ENCODE results near the gene ARHGAP24. TPM values are rescaled to one million over a fixed set of nuclear protein-coding genes. Genes with fewer than 3 reads are reported as not detected.

ARHGAP24 gene
- total RNA-seq, 2 experiments from 2014 or later: 0.30 to 0.53 TPM

GRCh38 chr4:85696661-85697060 is 221.7 kb downstream of the ARHGAP24 start:
- Mint-ChIP-seq H3K27me3 (no peaks in the 10 kb centered on the region), H3K27ac (no peak overlapping the region), H3K4me1 (ENCODE audit: low read depth) (no peaks in the 10 kb centered on the region), H3K9me3 (peaks cover 3% of the 10 kb centered on the region), H3K4me3 (no peak overlapping the region), H3K36me3 (ENCODE audit: low read depth) (no peaks in the 10 kb centered on the region)
- ChIA-PET POLR2A (no interaction called here), CTCF (no interaction called here)
- H3K4me1 ChIP-seq (ENCODE audit: insufficient read depth, low read length): no peaks in the 10 kb centered on the region
- DNase-seq: no peak
- no peaks in the 10 kb centered on the region for H3K36me3 ChIP-seq (ENCODE audit: insufficient read depth, low read length)
- ATAC-seq (ENCODE audit: poor library complexity): no peak
- peaks cover 0 to 7% of the 10 kb centered on the region in 2 experiments for H3K9me3 ChIP-seq (ENCODE audit: control insufficient read depth in 1 of 2, insufficient read depth in 1 of 2, low read length in 2 of 2)
- H3K27me3 ChIP-seq (ENCODE audit: control insufficient read depth in 1 of 2, insufficient read depth in 2 of 2, low read length in 2 of 2): no peaks in the 10 kb centered on the region
- intact Hi-C loops (cut with DNase I, micrococcal nuclease): no loop called here
- no peak overlapping the region for H3K27ac ChIP-seq (ENCODE audit: low read depth in 1 of 2, low read length in 2 of 2)
- no peak for TF ChIP-seq CTCF (IDR thresholded peaks at IDR 0.05)
- H3K4me3 ChIP-seq (ENCODE audit: low read length): no peak overlapping the region

DNA sequence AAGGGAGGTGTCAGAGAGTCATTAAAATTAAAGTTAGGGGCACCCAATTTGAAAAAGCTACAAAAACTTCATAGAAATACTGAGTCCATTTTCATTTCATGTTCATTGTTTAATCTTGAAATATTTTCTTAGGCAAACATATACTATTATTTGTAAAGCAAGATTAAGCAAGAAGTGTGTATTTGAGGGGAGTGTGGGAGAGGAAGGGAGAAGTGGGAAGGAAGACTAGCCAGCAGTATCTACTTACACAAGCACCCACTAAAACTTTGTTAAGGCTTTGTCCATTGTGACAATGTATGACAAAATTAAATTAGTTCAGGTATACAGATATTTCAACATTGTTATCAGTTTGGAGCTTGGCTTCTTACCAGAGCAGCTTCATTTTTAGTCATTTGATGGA is 222.9 kb downstream of the ARHGAP24 start:
- no peaks in the 10 kb centered on the region for H3K36me3 Mint-ChIP-seq (ENCODE audit: low read depth)
- H3K4me1 ChIP-seq (ENCODE audit: insufficient read depth, low read length): no peaks in the 10 kb centered on the region
- no peaks in the 10 kb centered on the region for H3K27me3 Mint-ChIP-seq
- peaks cover 0 to 7% of the 10 kb centered on the region in 2 experiments for H3K9me3 ChIP-seq (ENCODE audit: control insufficient read depth in 1 of 2, insufficient read depth in 1 of 2, low read length in 2 of 2)
- no peaks in the 10 kb centered on the region for H3K4me1 Mint-ChIP-seq (ENCODE audit: low read depth)
- no peak overlapping the region for H3K27ac Mint-ChIP-seq
- no peaks in the 10 kb centered on the region for H3K36me3 ChIP-seq (ENCODE audit: insufficient read depth, low read length)
- ATAC-seq (ENCODE audit: poor library complexity): no peak
- no peak for TF ChIP-seq CTCF (IDR thresholded peaks at IDR 0.05)
- peaks cover 3% of the 10 kb centered on the region for H3K9me3 Mint-ChIP-seq
- no peak overlapping the region for H3K27ac ChIP-seq (ENCODE audit: low read depth in 1 of 2, low read length in 2 of 2)
- no peaks in the 10 kb centered on the region for H3K27me3 ChIP-seq (ENCODE audit: control insufficient read depth in 1 of 2, insufficient read depth in 2 of 2, low read length in 2 of 2)
- CTCF ChIA-PET: no interaction called here
- intact Hi-C loops (cut with DNase I, micrococcal nuclease): no loop called here
- POLR2A ChIA-PET: no interaction called here
- DNase-seq: no peak
- no peak overlapping the region for H3K4me3 Mint-ChIP-seq
- H3K4me3 ChIP-seq (ENCODE audit: low read length): no peak overlapping the region

GRCh38 chr4:85700362-85700761 is 225.4 kb downstream of the ARHGAP24 start:
- Histone ChIP-seq H3K4me3 (ENCODE audit: low read length) (no peak overlapping the region), H3K4me1 (ENCODE audit: insufficient read depth, low read length) (no peaks in the 10 kb centered on the region), H3K27ac (ENCODE audit: low read depth in 1 of 2, low read length in 2 of 2) (no peak overlapping the region), H3K27me3 (ENCODE audit: control insufficient read depth in 1 of 2, insufficient read depth in 2 of 2, low read length in 2 of 2) (no peaks in the 10 kb centered on the region), H3K9me3 (ENCODE audit: control insufficient read depth in 1 of 2, insufficient read depth in 1 of 2, low read length in 2 of 2) (no peaks in the 10 kb centered on the region), H3K36me3 (ENCODE audit: insufficient read depth, low read length) (no peaks in the 10 kb centered on the region)
- ATAC-seq (ENCODE audit: poor library complexity) (no peak), DNase-seq (no peak)
- Mint-ChIP-seq H3K27me3 (no peaks in the 10 kb centered on the region), H3K4me1 (ENCODE audit: low read depth) (no peaks in the 10 kb centered on the region), H3K4me3 (no peak overlapping the region), H3K27ac (no peak overlapping the region), H3K36me3 (ENCODE audit: low read depth) (no peaks in the 10 kb centered on the region), H3K9me3 (peaks cover 3% of the 10 kb centered on the region)
- CTCF ChIA-PET: no interaction called here
- POLR2A ChIA-PET: no interaction called here
- intact Hi-C loops (cut with DNase I, micrococcal nuclease): no loop called here
- no peak for TF ChIP-seq CTCF (IDR thresholded peaks at IDR 0.05)

Measured in CD4-positive, alpha-beta T cell (primary cell).